ENCODE results near the gene SUMF1.

Gene SUMF1

DNA sequence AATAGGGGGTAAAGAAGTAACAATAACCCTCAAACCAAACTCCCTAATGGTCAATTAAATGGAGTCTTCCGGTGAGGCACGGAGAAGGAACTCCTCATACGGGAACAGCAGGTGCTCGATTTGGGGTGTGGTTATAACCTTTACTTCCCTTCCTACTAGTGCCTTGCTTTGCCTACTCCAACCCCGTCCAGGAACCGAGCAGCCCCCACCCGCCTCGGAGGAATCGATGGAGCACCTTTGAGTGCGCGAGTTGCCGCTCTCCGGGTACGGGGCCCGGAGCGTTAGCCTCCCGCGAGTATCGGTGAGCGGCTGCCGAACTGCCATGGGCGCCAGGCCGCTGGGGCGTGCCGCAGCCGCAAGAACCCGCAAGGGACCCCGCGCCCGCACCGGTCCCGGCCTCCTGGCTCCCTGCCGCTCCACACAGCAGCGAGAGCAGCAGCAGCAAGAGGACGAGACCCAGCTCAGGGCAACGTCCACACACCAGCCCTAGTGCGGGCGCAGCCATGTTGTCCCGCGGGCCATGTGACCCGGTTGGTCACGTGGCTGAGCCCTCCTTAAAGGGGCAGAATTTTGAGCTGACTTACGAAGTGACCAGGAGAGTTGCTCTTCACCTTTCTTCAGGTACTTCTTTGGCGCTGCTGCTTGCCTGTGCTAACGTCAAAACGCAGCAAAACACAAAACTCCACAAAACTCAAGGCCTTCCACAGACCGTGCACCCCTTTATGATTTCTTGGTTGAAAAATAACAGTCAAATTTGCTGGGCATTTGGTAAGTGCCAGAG, at the start of gene SUMF1:
SUMF1 (minus strand) TSS at position 529 of the 781 bp plus-strand sequence; CDS start at position 505, 24 bp downstream.
- DNase-seq (ENCODE audit: low read depth in 1 of 2, low spot score in 1 of 2): peak; percentile 55 to 61

DNA sequence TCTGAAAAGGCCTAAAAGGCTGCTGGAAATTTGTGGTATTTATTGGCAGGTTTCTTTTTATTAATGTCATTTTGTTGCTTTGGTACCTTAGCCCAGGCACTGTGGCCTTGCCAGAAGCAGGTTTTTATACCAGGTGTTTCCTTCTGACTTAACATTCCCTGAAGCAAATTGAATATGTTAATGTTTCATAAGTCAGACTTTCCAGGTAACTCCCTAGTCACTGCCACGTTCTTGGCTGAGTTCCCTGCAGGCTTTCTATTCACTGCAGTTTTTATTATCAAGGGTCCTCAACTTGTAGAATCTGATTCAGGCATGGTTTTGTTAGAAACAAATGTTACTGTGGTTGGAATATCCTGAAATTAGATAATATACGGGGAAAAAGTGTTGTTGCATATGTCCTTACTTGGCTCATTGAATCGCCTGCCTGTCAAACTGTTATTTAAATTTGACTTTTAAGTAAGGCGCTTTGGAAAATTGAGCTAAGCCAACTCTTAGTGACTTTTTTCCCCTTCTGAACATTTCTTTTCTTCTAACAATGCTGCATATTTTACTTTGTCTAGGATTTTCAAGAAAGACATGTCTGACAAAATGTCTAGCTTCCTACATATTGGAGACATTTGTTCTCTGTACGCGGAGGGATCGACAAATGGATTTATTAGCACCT, 49.0 kb upstream of the SUMF1 start:
- no peak for DNase-seq (ENCODE audit: low read depth in 1 of 2, low spot score in 1 of 2)

DNA sequence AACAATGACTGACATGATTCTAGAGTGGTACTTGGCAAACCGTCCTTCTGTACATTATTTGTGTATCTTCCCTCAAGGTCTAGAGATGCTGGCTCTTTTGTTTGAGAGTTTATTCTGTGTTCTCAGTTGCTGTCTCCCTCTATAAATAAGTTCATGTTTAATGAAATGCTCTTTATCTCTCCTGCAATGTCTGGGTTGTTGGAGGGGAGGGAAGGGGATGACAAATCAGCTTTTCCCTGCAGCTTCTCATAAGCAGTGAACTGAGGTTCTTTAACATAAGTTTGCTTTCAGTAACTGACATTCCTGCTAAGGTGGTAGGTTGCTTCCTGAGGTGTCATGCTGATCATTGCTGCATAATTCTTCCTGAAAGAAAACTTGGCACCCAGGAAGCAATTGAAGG, 47.8 kb upstream of the SUMF1 start:
- DNase-seq (ENCODE audit: low read depth in 1 of 2, low spot score in 1 of 2): no peak

DNA sequence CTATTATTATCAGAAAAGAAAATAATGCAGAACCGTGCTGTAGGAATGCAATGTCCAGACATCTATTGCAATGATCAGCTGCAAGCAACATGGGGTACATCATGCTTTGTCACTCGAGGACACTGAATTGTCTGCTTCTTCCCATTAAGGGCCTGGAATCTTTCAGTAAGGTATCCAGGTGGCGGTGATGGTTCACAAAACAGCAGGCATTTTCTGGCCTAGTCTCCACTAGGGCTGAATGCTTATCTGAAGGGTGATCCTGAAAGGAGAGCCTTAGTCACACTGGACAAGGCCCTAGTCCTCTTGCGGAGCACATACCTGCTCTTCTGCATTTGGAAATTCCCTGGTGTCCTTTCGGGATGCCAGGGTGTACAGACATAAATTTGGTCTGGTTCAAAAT, 47.3 kb upstream of the SUMF1 start:
- no peak for DNase-seq (ENCODE audit: low read depth in 1 of 2, low spot score in 1 of 2)

DNA sequence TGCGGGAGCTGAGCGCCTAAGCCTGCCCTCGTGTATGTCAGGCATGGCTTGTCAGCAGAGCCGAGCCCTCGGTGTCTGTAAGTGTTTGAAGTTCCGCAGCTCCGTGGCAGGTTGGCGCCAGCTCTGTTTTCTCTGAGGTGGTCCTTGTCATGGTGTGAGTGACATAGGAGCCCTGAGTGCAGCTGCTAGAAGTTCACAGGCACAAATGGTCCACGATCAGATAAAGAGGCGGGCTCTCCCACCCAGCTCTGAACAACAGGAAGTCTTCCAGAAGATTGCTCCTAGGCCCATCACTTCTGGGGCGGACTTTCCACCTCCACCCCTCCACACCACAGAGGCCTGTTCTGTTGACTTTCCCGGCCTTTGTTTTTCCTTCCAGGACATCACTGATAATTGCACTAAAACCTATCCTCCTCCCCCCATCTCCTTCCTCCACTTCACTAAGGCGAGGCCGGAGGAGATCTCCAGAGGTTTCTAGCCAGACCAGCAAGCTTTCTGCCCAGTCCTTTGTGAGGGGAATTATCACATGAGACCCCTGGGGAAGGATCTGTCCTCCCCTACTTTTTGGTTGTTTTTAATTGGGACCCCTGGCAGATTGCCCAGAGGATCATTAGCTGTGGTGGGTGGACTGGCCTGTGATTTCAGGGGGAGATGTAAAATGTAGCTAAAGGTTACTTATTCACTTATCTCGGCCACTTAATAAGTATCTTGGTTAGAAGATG, 46.0 kb upstream of the SUMF1 start:
- DNase-seq (ENCODE audit: low read depth in 1 of 2, low spot score in 1 of 2): no peak

DNA sequence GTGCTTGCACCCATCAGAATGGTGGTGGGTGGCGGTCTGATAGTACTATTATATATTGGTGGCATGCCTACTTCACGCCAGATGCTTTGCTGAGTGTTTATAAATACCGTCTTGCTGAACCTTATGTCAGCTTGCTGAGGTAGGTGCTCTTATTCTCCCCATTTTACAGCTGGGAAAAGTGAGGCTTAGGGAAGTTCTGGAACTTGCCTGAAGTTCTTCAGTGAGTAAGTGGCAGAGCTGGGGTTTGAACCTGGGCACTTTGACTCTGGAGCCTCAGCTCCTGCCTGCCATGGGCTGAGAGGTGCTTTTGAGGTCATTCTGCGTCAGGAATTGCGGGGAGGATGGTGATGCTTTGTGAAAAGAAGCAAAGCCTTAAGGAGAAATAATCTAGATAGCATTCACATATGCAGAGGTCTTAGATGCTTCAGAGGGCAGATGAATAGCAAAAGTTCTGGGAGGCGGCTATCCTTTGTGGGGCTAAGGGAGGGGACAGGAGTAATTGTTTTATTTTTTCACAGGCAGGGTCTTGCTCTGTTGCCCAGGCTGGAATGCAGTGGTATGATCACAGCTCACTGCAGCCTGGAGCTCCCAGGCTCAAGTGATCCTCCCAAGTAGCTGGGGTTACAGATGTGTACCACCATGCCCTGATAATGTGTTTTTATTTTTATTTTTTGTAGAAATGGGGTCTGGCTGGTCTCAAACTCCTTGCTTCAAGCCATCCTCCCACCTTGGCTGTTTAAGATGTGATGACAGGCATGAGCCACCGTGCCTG, 44.6 kb upstream of the SUMF1 start:
- no peak for DNase-seq (ENCODE audit: low read depth in 1 of 2, low spot score in 1 of 2)

DNA sequence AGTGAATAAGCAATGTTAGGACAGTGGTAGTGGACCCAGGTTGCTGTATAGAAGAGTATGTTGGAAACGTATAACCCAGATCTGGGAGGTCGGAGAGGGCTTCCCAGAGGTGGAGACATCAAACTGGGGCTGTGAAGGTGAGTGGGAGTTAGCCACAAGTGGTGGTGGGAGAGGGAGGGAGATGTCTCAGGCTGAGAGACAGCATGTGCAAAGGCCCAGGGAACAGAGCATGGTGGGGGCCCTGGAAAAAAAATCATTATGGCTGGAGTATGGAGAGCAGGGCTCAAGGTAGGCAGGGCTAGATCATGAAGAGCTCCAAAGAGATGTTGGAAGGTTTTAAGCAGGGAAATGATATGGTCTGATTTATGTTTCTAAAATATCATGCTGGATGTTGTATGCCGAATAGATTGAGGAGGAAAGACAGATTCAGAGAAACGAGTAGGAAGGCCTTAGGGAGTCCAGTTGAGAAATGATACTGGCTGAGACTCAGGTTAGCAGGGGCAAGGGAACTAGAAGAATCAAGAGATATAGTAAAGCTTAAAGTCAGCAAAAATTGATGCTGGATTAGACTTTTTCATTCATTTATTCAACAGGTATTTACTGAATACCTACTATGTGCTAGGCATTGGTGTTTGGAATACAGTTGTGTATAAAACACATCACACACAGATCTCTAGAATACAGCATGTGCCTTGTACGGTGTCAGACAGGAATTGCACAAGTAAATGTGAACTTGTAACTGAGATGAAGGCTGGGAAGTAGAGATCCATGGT, 43.1 kb upstream of the SUMF1 start:
- DNase-seq (ENCODE audit: low read depth in 1 of 2, low spot score in 1 of 2): no peak

DNA sequence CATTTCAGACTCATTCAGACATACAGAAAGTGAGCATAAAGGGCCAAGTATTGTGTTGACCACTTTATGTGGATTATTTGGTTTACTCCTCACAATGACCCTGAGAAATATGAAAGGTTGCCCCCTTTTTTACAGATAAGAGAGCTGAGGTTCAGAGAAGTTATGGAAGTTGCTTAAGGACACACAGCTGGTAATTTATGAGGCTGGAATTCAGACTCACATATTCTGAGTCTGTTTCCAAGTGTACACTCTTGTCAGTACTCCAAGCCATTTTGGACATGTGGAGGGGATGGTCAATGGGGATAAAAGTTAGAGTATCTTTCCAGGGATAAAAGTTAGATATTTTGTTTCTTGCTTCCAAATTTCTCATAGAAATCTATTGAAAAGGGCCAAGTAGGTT, 42.0 kb upstream of the SUMF1 start:
- no peak for DNase-seq (ENCODE audit: low read depth in 1 of 2, low spot score in 1 of 2)

DNA sequence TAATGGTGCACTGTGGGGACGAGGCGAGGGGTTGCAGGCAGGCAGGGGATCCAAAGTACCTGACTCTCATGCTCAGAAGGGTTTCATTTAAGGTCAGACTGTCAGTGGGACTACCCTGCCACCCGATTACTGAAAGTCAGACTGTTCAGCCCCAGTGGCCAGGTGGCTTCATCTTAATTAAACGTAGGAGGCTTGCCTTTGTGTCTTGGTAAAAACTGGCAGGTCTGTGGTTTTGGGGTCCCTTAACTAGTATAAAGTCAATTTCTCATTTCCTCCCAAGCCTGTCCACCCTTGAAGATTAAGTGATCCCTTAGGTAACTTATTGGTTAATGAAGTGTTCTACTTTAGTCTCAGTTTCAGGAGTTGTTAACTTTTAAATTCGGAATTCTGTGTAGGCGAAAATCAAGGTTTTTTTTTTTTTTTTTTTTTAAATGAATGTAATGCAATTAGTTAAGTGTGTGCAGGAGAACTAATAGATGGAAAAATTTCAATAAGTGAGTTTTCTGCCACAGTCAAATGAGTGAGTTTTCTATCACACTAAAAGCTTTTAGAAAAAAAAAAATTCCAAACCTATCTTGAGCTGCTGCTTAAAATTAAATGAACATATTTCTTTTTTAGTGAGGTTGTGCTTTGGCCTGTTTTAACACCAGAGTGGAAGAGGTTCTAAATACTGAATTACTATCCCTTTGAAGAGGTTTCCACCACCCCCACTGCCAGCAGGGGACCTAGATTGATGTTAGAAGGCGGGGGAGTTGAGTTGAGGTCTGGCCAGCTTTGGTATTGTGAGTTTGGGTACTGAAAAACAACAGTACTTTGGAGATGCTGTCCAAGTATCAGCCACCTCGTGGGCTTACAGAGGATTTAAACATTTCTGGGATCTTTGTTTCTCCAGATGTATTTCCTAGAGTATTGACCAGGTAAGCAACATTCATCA, 41.2 kb upstream of the SUMF1 start:
- DNase-seq (ENCODE audit: low read depth in 1 of 2, low spot score in 1 of 2): no peak

DNA sequence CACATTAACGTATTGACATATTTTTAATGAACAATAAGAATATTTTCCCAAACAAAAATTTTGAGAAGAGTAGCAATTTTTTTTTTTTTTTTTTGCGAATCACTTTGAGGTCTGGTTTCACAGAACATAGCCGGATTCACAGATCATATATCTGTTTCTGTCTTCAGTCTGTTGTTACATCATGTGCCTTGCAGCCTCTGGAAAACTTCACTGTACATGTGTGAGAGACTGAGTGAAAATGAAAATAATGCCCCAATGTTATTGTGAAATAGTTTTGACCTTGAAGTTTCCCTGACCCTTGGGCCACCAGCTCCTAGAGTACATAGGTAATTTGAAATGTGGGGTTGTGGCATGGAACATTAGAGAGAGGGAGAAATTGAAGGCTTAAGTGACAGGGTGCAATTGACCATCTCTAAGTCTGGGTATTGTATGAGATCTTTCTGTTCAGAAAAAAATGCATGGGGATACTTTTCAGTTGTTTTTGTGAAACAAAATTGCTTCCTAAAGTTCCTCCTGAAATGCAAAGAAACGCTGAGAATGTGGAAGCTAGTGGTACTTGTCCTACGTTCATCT, 40.0 kb upstream of the SUMF1 start:
- DNase-seq (ENCODE audit: low read depth in 1 of 2, low spot score in 1 of 2): no peak

DNA sequence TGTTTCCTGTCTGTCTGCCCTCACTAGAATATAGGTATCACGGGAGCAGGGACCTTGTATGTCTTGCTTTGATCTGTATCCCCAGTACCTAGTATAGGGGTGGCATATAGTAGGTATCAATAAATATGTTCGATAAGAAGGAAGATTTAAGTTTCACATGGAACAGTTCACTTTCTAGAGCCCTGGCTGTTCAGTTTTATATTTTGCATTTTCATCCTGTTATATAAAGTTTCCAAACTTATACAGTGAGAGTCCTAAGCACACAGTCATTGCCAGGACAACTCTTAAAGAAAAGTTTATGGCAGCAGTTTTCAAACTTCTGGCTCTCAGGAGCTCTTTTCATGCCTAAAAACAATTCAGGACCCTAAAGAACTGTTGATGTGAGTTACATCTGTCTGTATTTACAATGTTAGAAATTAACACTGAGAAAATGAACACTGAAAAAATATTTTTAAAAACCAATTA, 39.5 kb upstream of the SUMF1 start:
- no peak for DNase-seq (ENCODE audit: low read depth in 1 of 2, low spot score in 1 of 2)

DNA sequence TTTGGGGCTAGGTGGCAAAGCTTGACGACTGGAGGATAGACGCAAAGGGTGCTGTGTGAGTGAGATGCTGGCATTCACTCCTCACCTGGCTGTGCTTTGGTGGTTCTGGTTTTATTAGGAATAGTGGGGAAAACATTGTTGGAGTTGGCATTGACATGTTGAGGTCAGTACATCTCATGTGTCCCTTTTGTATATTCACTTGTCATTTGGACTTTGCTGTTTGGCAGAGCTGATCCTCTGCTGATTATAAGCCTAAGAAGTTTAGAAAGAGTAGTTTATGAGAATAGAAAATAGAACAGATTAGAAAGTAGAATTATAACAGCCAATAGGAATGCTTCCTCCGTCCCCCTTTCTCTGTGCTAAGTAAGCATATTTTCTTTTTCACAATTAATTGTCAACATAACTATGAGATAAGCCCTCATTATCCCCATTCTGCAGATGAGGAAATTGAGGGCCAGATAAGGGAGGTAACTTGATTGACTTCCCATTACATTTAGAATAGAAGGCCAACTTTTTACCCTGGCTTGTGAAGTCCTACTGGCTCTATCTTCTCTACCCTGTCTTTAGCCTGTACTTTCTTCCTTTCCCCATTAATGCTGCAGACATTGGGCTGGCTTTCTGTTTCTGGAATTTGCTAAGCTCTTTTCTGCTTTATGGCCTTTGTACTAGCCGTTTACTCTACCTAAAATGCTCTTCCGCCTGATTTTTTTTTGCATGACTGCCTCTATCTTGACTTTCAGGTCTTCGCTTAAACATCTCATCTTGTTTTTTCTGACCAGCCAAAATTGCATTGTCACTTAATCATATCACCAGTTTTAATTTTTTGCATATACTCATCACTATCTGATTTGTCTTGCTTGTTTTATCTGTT, 38.9 kb upstream of the SUMF1 start:
- no peak for DNase-seq (ENCODE audit: low read depth in 1 of 2, low spot score in 1 of 2)

DNA sequence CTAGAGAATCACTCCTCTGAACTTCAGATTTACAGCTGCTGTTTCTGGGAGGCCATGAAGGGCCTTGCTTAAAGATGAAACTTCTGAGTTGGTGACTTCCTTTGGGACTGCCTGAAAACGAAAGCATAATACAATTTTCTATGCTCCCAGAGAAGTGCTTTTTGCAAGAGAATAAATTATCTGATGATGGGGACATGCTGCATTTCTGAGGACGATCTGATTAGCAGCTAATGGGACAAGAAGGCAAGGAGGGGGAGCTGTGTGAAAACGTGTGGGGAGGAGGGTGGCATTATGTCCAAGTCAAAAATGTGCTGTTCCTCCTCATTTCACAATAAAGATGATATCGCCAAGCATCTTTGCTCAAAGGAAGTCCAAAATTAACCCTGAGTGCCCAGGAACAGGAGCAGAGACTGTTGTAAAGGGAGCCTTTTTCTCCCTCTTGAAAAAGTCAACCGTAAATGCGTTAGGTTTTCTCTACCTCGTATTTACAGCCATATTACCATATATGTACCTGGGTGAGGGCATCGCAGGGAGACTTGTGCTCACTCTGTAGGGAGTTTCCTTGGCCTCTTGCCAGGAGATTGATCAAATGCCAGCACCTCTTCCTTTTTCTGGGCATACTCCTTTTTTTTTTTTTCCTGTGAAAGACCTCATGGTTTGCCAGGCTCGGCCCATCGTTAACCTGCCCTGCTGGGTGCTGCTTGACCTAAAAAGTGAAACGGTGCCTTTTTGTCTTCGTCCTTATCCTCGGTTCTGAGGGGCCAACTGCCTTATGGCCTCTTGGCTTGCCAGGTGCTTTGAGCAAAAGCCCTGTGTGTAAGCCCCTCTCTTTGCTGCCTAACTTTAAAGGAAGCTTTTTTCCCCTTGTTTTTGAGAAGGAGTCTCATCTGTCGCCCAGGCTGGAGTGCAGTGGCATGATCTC, 37.5 kb upstream of the SUMF1 start:
- no peak for DNase-seq (ENCODE audit: low read depth in 1 of 2, low spot score in 1 of 2)

DNA sequence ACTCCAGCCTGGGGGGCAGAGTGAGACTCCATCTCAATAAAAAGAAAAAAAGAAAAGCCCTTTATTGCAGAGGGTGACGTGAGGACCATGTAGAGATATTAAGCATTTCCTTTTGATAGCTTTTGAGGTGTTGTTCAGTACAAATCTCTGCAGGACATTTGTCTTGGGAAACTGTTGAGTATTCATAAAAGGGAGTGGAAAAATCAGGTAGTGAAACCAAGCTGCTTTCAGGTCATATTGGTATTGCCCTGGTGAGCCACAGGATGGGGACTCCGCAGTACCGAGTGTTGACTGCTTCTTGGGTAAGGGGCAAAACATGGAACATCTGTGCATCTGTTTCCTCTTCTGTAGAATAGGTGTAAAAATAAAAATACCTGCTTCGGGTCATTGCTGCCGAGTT, 36.0 kb upstream of the SUMF1 start:
- no peak for DNase-seq (ENCODE audit: low read depth in 1 of 2, low spot score in 1 of 2)

DNA sequence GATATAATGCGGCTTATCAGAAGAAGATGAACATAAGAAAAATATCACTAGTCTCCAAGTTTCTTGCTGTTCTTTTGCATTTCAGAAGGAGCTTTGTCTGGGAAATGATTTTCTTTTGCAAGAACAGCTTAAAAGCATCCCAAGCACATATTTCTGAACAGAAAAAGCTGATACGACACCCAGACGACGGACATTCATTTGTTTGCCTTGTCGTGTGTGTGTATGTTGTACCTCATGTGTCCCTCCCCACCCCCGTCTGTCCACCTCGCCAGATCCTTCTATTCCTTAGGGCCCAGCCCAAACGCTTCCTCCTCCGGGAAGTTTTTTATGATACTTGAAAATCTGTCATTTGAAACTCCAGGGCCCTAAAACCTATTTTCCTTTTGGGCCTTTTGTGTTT, 34.9 kb upstream of the SUMF1 start:
- no peak for DNase-seq (ENCODE audit: low read depth in 1 of 2, low spot score in 1 of 2)

DNA sequence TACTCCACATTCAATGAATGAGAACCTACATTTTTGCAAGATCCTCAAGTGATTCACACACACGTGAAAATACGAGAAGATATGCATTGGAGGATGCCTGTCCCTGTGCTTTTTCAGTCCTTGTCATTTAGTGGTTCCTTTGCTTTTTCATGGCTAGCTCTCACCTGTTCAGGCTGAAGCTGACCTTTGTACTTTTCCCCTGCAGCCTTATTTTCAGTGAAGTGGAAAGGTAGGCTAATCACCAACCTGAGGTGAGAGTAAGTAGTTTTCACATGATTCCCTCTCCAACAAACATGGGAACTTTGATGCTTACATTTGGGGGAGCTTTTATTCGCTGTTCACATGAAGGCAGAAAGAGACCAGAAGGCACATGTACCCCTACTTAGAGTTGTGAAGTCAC, 34.4 kb upstream of the SUMF1 start:
- DNase-seq (ENCODE audit: low read depth in 1 of 2, low spot score in 1 of 2): no peak

DNA sequence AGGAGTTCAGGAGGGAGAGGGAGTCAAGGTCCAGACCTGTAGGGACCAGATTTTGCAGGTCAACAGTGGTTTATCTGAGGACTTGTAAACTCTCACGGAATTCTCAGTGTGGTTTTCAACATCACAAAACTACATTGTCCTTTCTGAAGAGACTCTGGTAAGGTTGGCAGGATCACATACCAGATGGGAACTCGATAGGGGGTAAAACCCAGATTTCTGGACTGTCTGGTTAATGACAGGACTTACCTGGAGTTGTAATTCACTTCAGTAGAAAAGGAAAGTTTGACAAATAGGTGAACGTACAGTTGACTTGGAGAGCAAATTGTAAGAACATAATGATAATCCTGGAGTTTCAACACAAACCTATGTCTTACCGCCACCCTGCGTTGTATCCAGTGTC, 31.4 kb upstream of the SUMF1 start:
- no peak for DNase-seq (ENCODE audit: low read depth in 1 of 2, low spot score in 1 of 2)
